OCI-LY1 (cell line): ENCODE measurements around the gene MSANTD3.

Experiments
- CTCF ChIP-seq: fragments of 200-600 bp; sonication (generic), shearing (Covaris generic); IDR thresholded peaks from 2 replicates; pipeline ENCODE4 v1.5.1; 2017; ENCODE audit warnings: mild to moderate bottlenecking, antibody characterized with exemption, low read length, moderate library complexity, mixed read lengths
- EZH2 ChIP-seq: fragments of 200-600 bp; sonication (generic), shearing (Covaris generic); IDR thresholded peaks from 2 replicates; pipeline ENCODE4 v1.8.0; 2017; ENCODE audit warnings: borderline replicate concordance, mixed run types, mild to moderate bottlenecking, antibody characterized with exemption, low read length, moderate library complexity, mixed read lengths

GRCh38 chr9:100499460-100499859 is 72.5 kb downstream of the MSANTD3 start:
- TF ChIP-seq CTCF: no peak
- TF ChIP-seq EZH2: no peak
